GM21825 (cell line): ENCODE results near the gene POR.

ENCODE experiments used
- ATAC-seq: cut with Tn5 transposase; IDR thresholded peaks from one replicate; pipeline ENCODE4 v1.9.1; 2021; ENCODE audit warnings: mild to moderate bottlenecking, moderate library complexity; ENCODE audit not compliant: unreplicated experiment

The POR gene

GRCh38 chr7:75971309-75971960 is 56.5 kb downstream of the POR start:
- ATAC-seq: no peak

- no peak for ATAC-seq
Measured at GRCh38 chr7:75971961-75972763, 57.2 kb downstream of the POR start.

- ATAC-seq: no peak
Measured at GRCh38 chr7:75977743-75978142, 62.8 kb downstream of the POR start.

- no peak for ATAC-seq
Measured at GRCh38 chr7:75979759-75980429, 64.9 kb downstream of the POR start.

GRCh38 chr7:75980430-75981202 is 65.7 kb downstream of the POR start:
- no peak for ATAC-seq

- no peak for ATAC-seq
Measured at GRCh38 chr7:75981203-75981452, 66.2 kb downstream of the POR start.

GRCh38 chr7:75981453-75982305 is 66.7 kb downstream of the POR start:
- no peak for ATAC-seq

GRCh38 chr7:75982306-75983064 is 67.5 kb downstream of the POR start:
- no peak for ATAC-seq

- no peak for ATAC-seq
Measured at GRCh38 chr7:75983471-75984129, 68.6 kb downstream of the POR start.

GRCh38 chr7:75984130-75985008 is 69.4 kb downstream of the POR start:
- ATAC-seq: no peak

GRCh38 chr7:75985009-75985517 is 70.1 kb downstream of the POR start:
- ATAC-seq: no peak

- no peak for ATAC-seq
Measured at GRCh38 chr7:75985518-75986146, 70.7 kb downstream of the POR start.

- no peak for ATAC-seq
Measured at GRCh38 chr7:75986147-75986781, 71.3 kb downstream of the POR start.

GRCh38 chr7:75987026-75987804 is 72.3 kb downstream of the POR start:
- ATAC-seq: no peak

GRCh38 chr7:75987805-75988567 is 73.0 kb downstream of the POR start:
- no peak for ATAC-seq
